HG02973 (cell line): ENCODE results near the gene NMNAT3.

Source experiments
- ATAC-seq: cut with Tn5 transposase; IDR thresholded peaks from one replicate; pipeline ENCODE4 v1.9.1; 2021; ENCODE audit warnings: moderate library complexity; ENCODE audit not compliant: unreplicated experiment

Gene NMNAT3

GRCh38 chr3:139676108-139676507, 1.7 kb downstream of the NMNAT3 start:
- no peak for ATAC-seq

GRCh38 chr3:139675327-139675726, 2.4 kb downstream of the NMNAT3 start:
- ATAC-seq = no peak

- no peak for ATAC-seq
Observed at GRCh38 chr3:139674571-139675260, 3.1 kb downstream of the NMNAT3 start.

GRCh38 chr3:139672884-139673283, 4.9 kb downstream of the NMNAT3 start:
- ATAC-seq = no peak

GRCh38 chr3:139671863-139672646, 5.7 kb downstream of the NMNAT3 start:
- ATAC-seq = no peak

GRCh38 chr3:139671107-139671506, 6.7 kb downstream of the NMNAT3 start:
- no peak for ATAC-seq

GRCh38 chr3:139670196-139670595, 7.6 kb downstream of the NMNAT3 start:
- ATAC-seq = no peak

- no peak for ATAC-seq
Observed at GRCh38 chr3:139668332-139668731, 9.4 kb downstream of the NMNAT3 start.

GRCh38 chr3:139664958-139665357, 12.8 kb downstream of the NMNAT3 start:
- no peak for ATAC-seq

GRCh38 chr3:139660269-139660668, 17.5 kb downstream of the NMNAT3 start:
- no peak for ATAC-seq

- ATAC-seq = no peak
Observed at GRCh38 chr3:139659511-139659910, 18.3 kb downstream of the NMNAT3 start.

- ATAC-seq = no peak
Observed at GRCh38 chr3:139657936-139658335, 19.8 kb downstream of the NMNAT3 start.

GRCh38 chr3:139657434-139657833, 20.3 kb downstream of the NMNAT3 start:
- ATAC-seq = no peak

- no peak for ATAC-seq
Observed at GRCh38 chr3:139655909-139656595, 21.7 kb downstream of the NMNAT3 start.

- no peak for ATAC-seq
Observed at GRCh38 chr3:139654637-139655365, 23.0 kb downstream of the NMNAT3 start.

- ATAC-seq = no peak
Observed at GRCh38 chr3:139653582-139653981, 24.2 kb downstream of the NMNAT3 start.

GRCh38 chr3:139652561-139652960, 25.2 kb downstream of the NMNAT3 start:
- ATAC-seq = no peak

- ATAC-seq = no peak
Observed at GRCh38 chr3:139647866-139648435, 29.8 kb downstream of the NMNAT3 start.

- ATAC-seq = no peak
Observed at GRCh38 chr3:139646512-139646911, 31.3 kb downstream of the NMNAT3 start.

GRCh38 chr3:139642996-139643395, 34.8 kb downstream of the NMNAT3 start:
- no peak for ATAC-seq

- ATAC-seq = no peak
Observed at GRCh38 chr3:139640456-139640855, 37.3 kb downstream of the NMNAT3 start.
